Naive thymus-derived CD4-positive, alpha-beta T cell (primary cell): ENCODE measurements around the gene MAP3K13. TPM values are rescaled to one million over a fixed set of nuclear protein-coding genes. Genes with fewer than 3 reads are reported as not detected.
"Not testable (repeated sequence)": the region's sequence is repeated elsewhere in the genome, so short reads cannot be mapped to it uniquely, and the experiment has no call there.

Experiments used
- ATAC-seq: fragments of 150-1000 bp; cut with Tn5 transposase; 2 replicates; pipeline ENCODE4 v1.10.0; 2021; ENCODE audit warnings: mild to moderate bottlenecking, moderate library complexity
- CTCF ChIA-PET: fragments of 350-600 bp; sonication (Branson Sonifier 250); formaldehyde crosslinking; loops from one replicate; lab custom pipeline; 2021; ENCODE audit warnings: antibody characterized with exemption; lab: Charles Lee
- POLR2A ChIA-PET: fragments of 350-600 bp; sonication (Branson Sonifier 250); formaldehyde crosslinking; loops from one replicate; lab custom pipeline; 2021; ENCODE audit warnings: antibody characterized with exemption, inconsistent platforms; lab: Charles Lee
- DNase-seq, 9 donors: peaks; one replicate each; pipeline versions ENCODE4 v3.0.0 to v3.0.0-alpha.2; 2020 to 2022; ENCODE audit warnings: mixed read lengths in 1 of 9
- H3K27ac ChIP-seq: one replicate; pipeline ENCODE4 v1.7.0; 2013; ENCODE audit warnings: mild to moderate bottlenecking, low read depth, low read length, moderate library complexity
- H3K27me3 ChIP-seq, 2 donors: one replicate each; pipeline ENCODE4 v1.7.0; 2013; ENCODE audit warnings: low read length in 2 of 2, mild to moderate bottlenecking in 2 of 2, moderate library complexity in 2 of 2; ENCODE audit not compliant: control insufficient read depth in 2 of 2, insufficient read depth in 2 of 2
- H3K36me3 ChIP-seq, 3 experiments: 1 replicate in 2 of 3; 2 replicates in 1 of 3; pipeline ENCODE4 v1.7.0; 2013; ENCODE audit warnings: low read length in 3 of 3, mild to moderate bottlenecking in 3 of 3, moderate library complexity in 1 of 3; ENCODE audit not compliant: insufficient read depth in 3 of 3, control insufficient read depth in 2 of 3
- H3K4me1 ChIP-seq, 2 donors: one replicate each; pipeline ENCODE4 v1.7.0; 2013; ENCODE audit warnings: low read length in 2 of 2, mild to moderate bottlenecking in 2 of 2, moderate library complexity in 1 of 2; ENCODE audit not compliant: control insufficient read depth in 2 of 2, insufficient read depth in 2 of 2
- H3K4me3 ChIP-seq: 2 replicates; pipeline ENCODE4 v1.7.0; 2013; ENCODE audit warnings: mild to moderate bottlenecking, low read length
- H3K9me3 ChIP-seq, 3 experiments: 1 replicate in 2 of 3; 2 replicates in 1 of 3; pipeline ENCODE4 v1.7.0; 2013; ENCODE audit warnings: low read length in 3 of 3; ENCODE audit not compliant: control insufficient read depth in 2 of 3
- H3K27ac Mint-ChIP-seq, 9 donors: one replicate each; pipeline ENCODE4 v1.8.0; 2020 to 2022; ENCODE audit warnings: mixed read lengths in 9 of 9, mild to moderate bottlenecking in 8 of 9, moderate library complexity in 5 of 9, inconsistent platforms in 2 of 9
- H3K27me3 Mint-ChIP-seq, 5 donors: one replicate each; pipeline ENCODE4 v1.8.0; 2021 to 2022; ENCODE audit warnings: mixed read lengths in 5 of 5, mild to moderate bottlenecking in 1 of 5
- H3K36me3 Mint-ChIP-seq, 5 donors: one replicate each; pipeline ENCODE4 v1.8.0; 2020 to 2022; ENCODE audit warnings: mixed read lengths in 5 of 5, mild to moderate bottlenecking in 3 of 5, inconsistent platforms in 1 of 5
- H3K4me1 Mint-ChIP-seq, 7 donors: one replicate each; pipeline ENCODE4 v1.8.0; 2020 to 2022; ENCODE audit warnings: mixed read lengths in 7 of 7, mild to moderate bottlenecking in 3 of 7, inconsistent platforms in 1 of 7
- H3K4me3 Mint-ChIP-seq, 10 donors: one replicate each; pipeline ENCODE4 v1.8.0; 2020 to 2022; ENCODE audit warnings: mild to moderate bottlenecking in 10 of 10, mixed read lengths in 10 of 10, moderate library complexity in 6 of 10, inconsistent platforms in 2 of 10
- H3K9me3 Mint-ChIP-seq, 11 donors: one replicate each; pipeline ENCODE4 v1.8.0; 2020 to 2022; ENCODE audit warnings: mixed read lengths in 11 of 11, mild to moderate bottlenecking in 4 of 11, inconsistent platforms in 1 of 11, moderate library complexity in 1 of 11
- intact Hi-C, 2 donors: fragments of 100-400 bp; cut with micrococcal nuclease; formaldehyde crosslinking; loops; one replicate each; pipeline ENCODE4 v1.15.1; 2023
- polyA plus RNA-seq, 2 donors: library from polyadenylated mRNA; unstranded; fragments of 300-500 nt; fragmentation: Illumina TruSeq; gene quantifications; one replicate each; pipeline ENCODE4 v1.2.3, GENCODE V29; 2021
- total RNA-seq, 6 experiments: library from RNA in 5 of 6; stranded (reverse) in 5 of 6; gene quantifications; 1 replicate in 5 of 6; 2 replicates in 1 of 6; pipeline ENCODE4 v1.2.3 and lab custom pipeline; 2021 to 2026

The MAP3K13 gene
- total and polyA plus RNA-seq, 7 experiments from 2014 or later, result 6.2 to 53.8 (median 9.4) TPM

DNA sequence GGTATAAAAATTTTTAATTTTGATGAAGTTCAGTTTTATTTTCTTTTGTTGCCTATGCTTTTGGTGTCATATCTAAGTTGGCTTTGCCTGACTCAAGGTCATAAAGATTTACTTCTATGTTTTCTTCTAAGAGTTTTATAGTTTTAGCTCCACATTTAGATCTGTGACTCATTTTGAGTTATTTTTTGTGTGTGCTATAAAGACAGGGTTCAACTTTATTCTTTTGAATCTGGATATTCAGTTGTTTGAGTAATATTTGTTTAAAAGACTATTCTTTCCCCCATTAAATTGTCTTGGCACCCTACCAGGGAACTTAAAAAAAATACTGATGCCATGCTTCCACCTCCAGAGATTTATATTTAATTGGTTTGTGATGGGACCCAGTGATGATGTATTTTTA, 4.0 kb downstream of the MAP3K13 start:
- Mint-ChIP-seq H3K4me3 (no peak overlapping the region), H3K27me3 (peaks cover 36 to 71% (median 66%) of the 10 kb centered on the region in 5 donors), H3K27ac (no peak overlapping the region), H3K4me1 (peaks cover 11 to 17% (median 16%) of the 10 kb centered on the region in 7 donors), H3K36me3 (no peaks in the 10 kb centered on the region), H3K9me3 (no peaks in the 10 kb centered on the region)
- Histone ChIP-seq H3K4me3 (no peak overlapping the region), H3K4me1 (peaks cover 3 to 7% of the 10 kb centered on the region in 2 donors), H3K36me3 (no peaks in the 10 kb centered on the region), H3K27ac (no peak overlapping the region), H3K27me3 (peaks cover 5 to 8% of the 10 kb centered on the region in 2 donors), H3K9me3 (no peaks in the 10 kb centered on the region)
- no peak for ATAC-seq
- ChIA-PET CTCF (no interaction called here), POLR2A (no interaction called here)
- DNase-seq, result no peak
- intact Hi-C loops, result no loop called here

DNA sequence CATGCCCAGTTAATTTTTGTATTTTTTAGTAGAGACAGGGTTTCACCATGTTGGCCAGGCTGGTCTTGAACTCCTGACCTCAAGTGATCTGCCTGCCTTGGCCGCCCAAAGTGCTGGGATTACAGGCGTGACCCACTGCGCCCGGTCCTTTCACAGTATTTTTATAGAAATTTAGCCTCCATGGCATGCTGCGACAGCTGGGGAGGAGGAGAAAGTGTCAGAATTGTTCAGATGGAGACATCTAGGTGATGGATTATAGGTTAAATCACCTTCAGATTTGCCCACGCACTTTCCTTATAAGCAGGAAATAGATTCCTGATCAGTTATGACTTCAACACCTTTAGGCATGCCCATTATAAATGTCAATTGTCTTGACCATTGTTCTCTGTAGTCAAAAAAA, 7.4 kb downstream of the MAP3K13 start:
- H3K9me3 Mint-ChIP-seq, H3K36me3 Mint-ChIP-seq, H3K9me3 ChIP-seq, DNase-seq, H3K4me3 ChIP-seq, H3K27ac ChIP-seq, H3K36me3 ChIP-seq, H3K4me1 ChIP-seq, H3K27ac Mint-ChIP-seq, ATAC-seq, H3K27me3 ChIP-seq, H3K4me3 Mint-ChIP-seq, POLR2A ChIA-PET, H3K4me1 Mint-ChIP-seq, intact Hi-C loops, CTCF ChIA-PET: not testable (repeated sequence)
- peaks cover 23 to 40% (median 35%) of the 10 kb centered on the region in 5 donors for H3K27me3 Mint-ChIP-seq

GRCh38 chr3:185371306-185372074, 8.6 kb downstream of the MAP3K13 start:
- Histone ChIP-seq H3K4me1 (no peaks in the 10 kb centered on the region), H3K27ac (no peak overlapping the region), H3K36me3 (no peaks in the 10 kb centered on the region), H3K27me3 (no peaks in the 10 kb centered on the region), H3K9me3 (no peaks in the 10 kb centered on the region), H3K4me3 (no peak overlapping the region)
- ATAC-seq (no peak), DNase-seq (no peak)
- Mint-ChIP-seq H3K36me3 (no peaks in the 10 kb centered on the region), H3K27me3 (peaks cover 13 to 31% (median 23%) of the 10 kb centered on the region in 5 donors), H3K4me1 (no peaks in the 10 kb centered on the region), H3K27ac (no peak overlapping the region), H3K4me3 (no peak overlapping the region), H3K9me3 (no peaks in the 10 kb centered on the region)
- CTCF ChIA-PET, result no interaction called here
- POLR2A ChIA-PET, result no interaction called here
- intact Hi-C loops, result no loop called here

GRCh38 chr3:185381320-185382058, 18.6 kb downstream of the MAP3K13 start:
- POLR2A ChIA-PET, result no interaction called here
- Histone ChIP-seq H3K27ac (no peak overlapping the region), H3K4me3 (no peak overlapping the region), H3K36me3 (no peaks in the 10 kb centered on the region), H3K4me1 (no peaks in the 10 kb centered on the region), H3K27me3 (no peaks in the 10 kb centered on the region), H3K9me3 (no peaks in the 10 kb centered on the region)
- Mint-ChIP-seq H3K36me3 (no peaks in the 10 kb centered on the region), H3K27ac (no peak overlapping the region), H3K27me3 (peaks cover 0 to 12% (median 7%) of the 10 kb centered on the region in 5 donors), H3K4me1 (no peaks in the 10 kb centered on the region), H3K4me3 (no peak overlapping the region), H3K9me3 (peaks cover 0 to 6% (median 4%) of the 10 kb centered on the region in 11 donors)
- ATAC-seq (no peak), DNase-seq (no peak)
- intact Hi-C loops, result no loop called here
- CTCF ChIA-PET, result no interaction called here

- ATAC-seq (no peak), DNase-seq (no peak)
- H3K9me3 Mint-ChIP-seq, result peaks cover 0 to 6% (median 5%) of the 10 kb centered on the region in 11 donors
These were observed 19.2 kb downstream of the MAP3K13 start for GRCh38 chr3:185382154-185382553.

GRCh38 chr3:185386515-185386914, 23.6 kb downstream of the MAP3K13 start:
- H3K9me3 Mint-ChIP-seq, H3K4me1 ChIP-seq, H3K27me3 ChIP-seq, CTCF ChIA-PET, H3K4me3 Mint-ChIP-seq, ATAC-seq, H3K27ac Mint-ChIP-seq, H3K9me3 ChIP-seq, POLR2A ChIA-PET, H3K4me1 Mint-ChIP-seq, H3K4me3 ChIP-seq, DNase-seq, H3K27ac ChIP-seq, H3K36me3 Mint-ChIP-seq, H3K36me3 ChIP-seq, intact Hi-C loops: not testable (repeated sequence)
- peaks cover 4 to 19% (median 13%) of the 10 kb centered on the region in 5 donors for H3K27me3 Mint-ChIP-seq

More at GRCh38 chr3:185382154-185382553, 19.2 kb downstream of the MAP3K13 start:
- ChIA-PET POLR2A (no interaction called here), CTCF (no interaction called here)
- H3K36me3 Mint-ChIP-seq, result no peaks in the 10 kb centered on the region
- no peaks in the 10 kb centered on the region for H3K36me3 ChIP-seq
- peaks cover 0 to 13% (median 10%) of the 10 kb centered on the region in 5 donors for H3K27me3 Mint-ChIP-seq
- no peak overlapping the region for H3K27ac ChIP-seq
- no peaks in the 10 kb centered on the region for H3K4me1 ChIP-seq
- H3K4me3 Mint-ChIP-seq, result no peak overlapping the region
- H3K27me3 ChIP-seq, result no peaks in the 10 kb centered on the region
- H3K4me1 Mint-ChIP-seq, result no peaks in the 10 kb centered on the region
- no peak overlapping the region for H3K27ac Mint-ChIP-seq
- no peaks in the 10 kb centered on the region for H3K9me3 ChIP-seq
- intact Hi-C loops, result no loop called here
- H3K4me3 ChIP-seq, result no peak overlapping the region
